HCT116 (cell line): ENCODE results near the gene FBLN7. TPM values are rescaled to one million over a fixed set of nuclear protein-coding genes. Genes with fewer than 3 reads are reported as not detected.

Experiments used
- ATAC-seq: fragments of 200-7000 bp; cut with Tn5 transposase; 2 replicates; pipeline ENCODE4 v1.9.1; 2020; ENCODE audit warnings: mild to moderate bottlenecking, moderate library complexity
- BruUV-seq: library from RNA; stranded (reverse); fragments of 400-500 nt; replicated peaks from 2 replicates; lab custom pipeline; 2021; lab: Mats Ljungman, UMichigan
- CTCF ChIA-PET: fragments of 300-600 bp; sonication (Branson Sonifier 250); formaldehyde crosslinking; loops from one replicate; lab custom pipeline; 2021; ENCODE audit warnings: antibody characterized with exemption; lab: Charles Lee
- POLR2A ChIA-PET: fragments of 300-600, 350-600 bp; sonication (Branson Sonifier 250); formaldehyde crosslinking; loops from one replicate; lab custom pipeline; 2021; ENCODE audit warnings: antibody characterized with exemption; lab: Charles Lee
- RAD21 ChIA-PET, 2 experiments: fragments of 300-600 bp; sonication (Branson Sonifier 250); formaldehyde crosslinking; loops; one replicate each; lab custom pipeline; 2023; ENCODE audit warnings: low total read pairs in 2 of 2; ENCODE audit not compliant: uncharacterized antibody in 2 of 2, unreplicated experiment in 2 of 2, low non-redundant PET in 1 of 2; lab: Charles Lee
- DNase-seq: peaks from one replicate; pipeline ENCODE4 v3.0.0-alpha.2; 2010; ENCODE audit warnings: low read depth, low spot score
- H2AFZ ChIP-seq: fragments of 200-600 bp; shearing (Covaris generic), sonication (generic); 2 replicates; pipeline ENCODE4 v1.6.1; 2017; ENCODE audit warnings: low read depth, mixed run types, mixed read lengths, antibody characterized with exemption, low read length; ENCODE audit not compliant: poor library complexity, severe bottlenecking
- H3K27ac ChIP-seq: 2 replicates; pipeline ENCODE4 v1.5.1; 2012; ENCODE audit warnings: low read depth, low read length
- H3K27me3 ChIP-seq: fragments of 200-600 bp; sonication (generic); 2 replicates; pipeline ENCODE4 v1.6.1; 2016; ENCODE audit warnings: mixed run types, low read length, mixed read lengths; ENCODE audit not compliant: insufficient read depth
- H3K36me3 ChIP-seq, 2 experiments: fragments of 200-500 bp in 1 of 2; fragments of 200-600 bp in 1 of 2; sonication (Bioruptor generic) in 1 of 2; sonication (generic) in 1 of 2; 2 replicates each; pipeline versions ENCODE4 v1.5.1 to v1.6.1; 2014 to 2016; ENCODE audit warnings: low read length in 2 of 2, inconsistent platforms in 1 of 2, mixed read lengths in 1 of 2, mixed run types in 1 of 2; ENCODE audit not compliant: insufficient read depth in 2 of 2, control insufficient read depth in 1 of 2
- H3K4me1 ChIP-seq, 2 experiments: fragments of 200-600 bp in 1 of 2; sonication (generic) in 1 of 2; 2 replicates each; pipeline versions ENCODE4 v1.5.1 to v1.6.1; 2012 to 2017; ENCODE audit warnings: low read length in 2 of 2, inconsistent platforms in 1 of 2, mild to moderate bottlenecking in 1 of 2, mixed read lengths in 1 of 2, mixed run types in 1 of 2, moderate library complexity in 1 of 2; ENCODE audit not compliant: insufficient read depth in 2 of 2, control insufficient read depth in 1 of 2
- H3K4me2 ChIP-seq: fragments of 200-600 bp; sonication (generic); 2 replicates; pipeline ENCODE4 v1.6.1; 2017; ENCODE audit warnings: mixed run types, low read length, mixed read lengths
- H3K4me3 ChIP-seq, 2 experiments: fragments of 200-600 bp in 1 of 2; sonication (generic) in 1 of 2; replicated peaks in 1 of 2; 2 replicates each; pipeline ENCODE4 v1.5.1; 2011 to 2016; ENCODE audit warnings: low read length in 2 of 2, control low read depth in 1 of 2, low read depth in 1 of 2, mild to moderate bottlenecking in 1 of 2, mixed read lengths in 1 of 2, mixed run types in 1 of 2
- H3K79me2 ChIP-seq: fragments of 200-600 bp; sonication (generic); 2 replicates; pipeline ENCODE4 v1.6.1; 2017; ENCODE audit warnings: mild to moderate bottlenecking, mixed run types, low read length, moderate library complexity, mixed read lengths; ENCODE audit not compliant: insufficient read depth
- H3K9ac ChIP-seq: fragments of 200-600 bp; sonication (generic); 2 replicates; pipeline ENCODE4 v1.6.1; 2016; ENCODE audit warnings: low read length, mixed read lengths
- H3K9me2 ChIP-seq: fragments of 200-600 bp; sonication (generic), shearing (Covaris generic); 2 replicates; pipeline ENCODE4 v1.6.1; 2017; ENCODE audit warnings: mixed run types, mild to moderate bottlenecking, moderate library complexity; ENCODE audit not compliant: insufficient read depth
- H3K9me3 ChIP-seq, 2 experiments: fragments of 200-500 bp in 1 of 2; fragments of 200-600 bp in 1 of 2; sonication (Bioruptor generic) in 1 of 2; sonication (generic) in 1 of 2; 2 replicates each; pipeline ENCODE4 v1.6.1; 2014 to 2017; ENCODE audit warnings: low read length in 2 of 2, mixed read lengths in 2 of 2, inconsistent platforms in 1 of 2, low read depth in 1 of 2, mild to moderate bottlenecking in 1 of 2, mixed run types in 1 of 2, moderate library complexity in 1 of 2; ENCODE audit not compliant: control insufficient read depth in 1 of 2, insufficient read depth in 1 of 2
- H4K20me1 ChIP-seq: fragments of 200-600 bp; sonication (generic), shearing (Covaris generic); 2 replicates; pipeline ENCODE4 v1.6.1; 2017; ENCODE audit warnings: mixed run types, mild to moderate bottlenecking, moderate library complexity; ENCODE audit not compliant: insufficient read depth
- ATF3 ChIP-seq: IDR thresholded peaks from 2 replicates; pipeline ENCODE4 v1.6.1; 2012
- CBX3 ChIP-seq: IDR thresholded peaks from 2 replicates; pipeline ENCODE4 v1.6.1; 2012; ENCODE audit warnings: low read depth
- CEBPB ChIP-seq: IDR thresholded peaks from 2 replicates; pipeline ENCODE4 v1.6.1; 2012; ENCODE audit warnings: low read depth
- CTCF ChIP-seq, 3 experiments: fragments of 200-600 bp in 1 of 3; sonication (generic) in 1 of 3; IDR thresholded peaks in 2 of 3; conservative IDR thresholded peaks in 1 of 3; 2 replicates each; pipeline ENCODE4 v1.5.1; 2012 to 2017; ENCODE audit warnings: low read depth in 2 of 3, low read length in 2 of 3, antibody characterized with exemption in 1 of 3, borderline replicate concordance in 1 of 3, control low read depth in 1 of 3, mild to moderate bottlenecking in 1 of 3, mixed read lengths in 1 of 3, mixed run types in 1 of 3, moderate library complexity in 1 of 3; ENCODE audit not compliant: insufficient read depth in 1 of 3
- EGR1 ChIP-seq: IDR thresholded peaks from 2 replicates; pipeline ENCODE4 v1.6.1; 2012; ENCODE audit warnings: low read depth
- ELF1 ChIP-seq: IDR thresholded peaks from 2 replicates; pipeline ENCODE4 v1.6.1; 2012; ENCODE audit warnings: low read depth, borderline replicate concordance
- EZH2 ChIP-seq: fragments of 200-600 bp; sonication (generic); IDR thresholded peaks from 2 replicates; pipeline ENCODE4 v1.6.1; 2017; ENCODE audit warnings: antibody characterized with exemption, mixed run types
- EZH2phosphoT487 ChIP-seq: fragments of 200-600 bp; IDR thresholded peaks from 2 replicates; pipeline ENCODE4 v1.6.1; 2018; ENCODE audit warnings: antibody characterized with exemption, borderline replicate concordance
- JUND ChIP-seq: IDR thresholded peaks from 2 replicates; pipeline ENCODE4 v1.6.1; 2012
- POLR2A ChIP-seq: IDR thresholded peaks from 2 replicates; pipeline ENCODE4 v1.7.0; 2011; ENCODE audit warnings: borderline replicate concordance; ENCODE audit not compliant: insufficient read depth, insufficient read length; ENCODE audit errors: extremely low read depth
- SP1 ChIP-seq: IDR thresholded peaks from 2 replicates; pipeline ENCODE4 v1.6.1; 2012; ENCODE audit warnings: low read depth
- YY1 ChIP-seq: IDR thresholded peaks from 2 replicates; pipeline ENCODE4 v1.6.1; 2011; ENCODE audit warnings: low read length, low read depth, moderate library complexity, mild to moderate bottlenecking; ENCODE audit not compliant: insufficient replicate concordance; ENCODE audit errors: extremely low read depth
- ZFX ChIP-seq: fragments of 450-650 bp; IDR thresholded peaks from 2 replicates; pipeline ENCODE4 v1.6.1; 2017
- ZNF274 ChIP-seq: fragments of 200-500 bp; sonication (Bioruptor generic); IDR thresholded peaks from 2 replicates; pipeline ENCODE4 v1.6.1; 2014; ENCODE audit warnings: mild to moderate bottlenecking, low read depth, low read length, inconsistent platforms
- intact Hi-C: fragments of 100-400 bp; cut with micrococcal nuclease; formaldehyde crosslinking; loops from 2 replicates; pipeline ENCODE4 v1.10.0; 2022
- total RNA-seq: library from RNA; stranded (reverse); gene quantifications from one replicate; pipeline ENCODE4 v1.2.1, GENCODE V29; 2021; ENCODE audit not compliant: unreplicated experiment

The FBLN7 gene
- total RNA-seq, 1 experiment from 2014 or later, result 0.34 TPM

- Histone ChIP-seq H4K20me1 (no peaks in the 10 kb centered on the region), H3K36me3 (no peaks in the 10 kb centered on the region), H3K4me1 (no peaks in the 10 kb centered on the region), H3K4me2 (no peak overlapping the region), H3K9ac (no peak overlapping the region), H3K9me3 (no peaks in the 10 kb centered on the region), H3K27me3 (no peaks in the 10 kb centered on the region)
- ChIA-PET CTCF (no interaction called here), RAD21 (no interaction called here)
- BruUV-seq, result no TSS peak
- no peak for DNase-seq
- TF ChIP-seq EZH2phosphoT487, result no peak
- no peak for TF ChIP-seq ELF1
- TF ChIP-seq ATF3, result no peak
- TF ChIP-seq EZH2, result no peak
- TF ChIP-seq SP1, result no peak
- no peak for TF ChIP-seq POLR2A
- no peak for TF ChIP-seq CBX3
- TF ChIP-seq JUND, result no peak
- TF ChIP-seq ZFX, result no peak
- TF ChIP-seq ZNF274, result no peak
- TF ChIP-seq EGR1, result no peak
- TF ChIP-seq, all 23 proteins: peak for 0
- intact Hi-C loops, result no loop called here
- Histone ChIP-seq H2AFZ (no peak overlapping the region), H3K9me2 (no peaks in the 10 kb centered on the region), H3K4me3 (no peak overlapping the region), H3K27ac (no peak overlapping the region), H3K79me2 (no peaks in the 10 kb centered on the region)
- POLR2A ChIA-PET, result no interaction called here
- ATAC-seq, result no peak
These were observed 55.8 kb downstream of the FBLN7 start for GRCh38 chr2:112194028-112194427.

- ATAC-seq (no peak), DNase-seq (no peak)
- Histone ChIP-seq H3K4me1 (no peaks in the 10 kb centered on the region), H3K36me3 (no peaks in the 10 kb centered on the region), H3K27me3 (no peaks in the 10 kb centered on the region), H3K4me2 (no peak overlapping the region), H3K79me2 (no peaks in the 10 kb centered on the region), H2AFZ (no peak overlapping the region), H3K9ac (no peak overlapping the region), H3K27ac (no peak overlapping the region), H3K9me3 (no peaks in the 10 kb centered on the region), H3K9me2 (no peaks in the 10 kb centered on the region), H4K20me1 (no peaks in the 10 kb centered on the region), H3K4me3 (no peak overlapping the region)
- CTCF ChIA-PET, result no interaction called here
- RAD21 ChIA-PET, result no interaction called here
- POLR2A ChIA-PET, result no interaction called here
- TF ChIP-seq YY1, result no peak
- no peak for TF ChIP-seq CEBPB
- TF ChIP-seq CTCF (IDR thresholded peaks at IDR 0.05 in 2 of 3, conservative IDR thresholded peaks at IDR 0.05 in 1 of 3; ENCODE audit: borderline replicate concordance in 1 of 3, insufficient read depth in 1 of 3, low read depth in 2 of 3, low read length in 2 of 3), result no peak
- TF ChIP-seq ZNF274, result no peak
- TF ChIP-seq EZH2phosphoT487, result no peak
- TF ChIP-seq ZFX, result no peak
- no peak for TF ChIP-seq ELF1
- intact Hi-C loops, result no loop called here
- BruUV-seq, result no TSS peak
These were observed 56.3 kb downstream of the FBLN7 start for GRCh38 chr2:112194482-112194881.
